Stimulated activated CD8-positive, alpha-beta memory T cell treated with anti-CD3 and anti-CD28 coated beads, Interleukin-4, amount 100 ng/mL, for 1 hour (primary cell): ENCODE results near the gene MAPK13.
A peak's percentile ranks its signal among the peaks of the same experiment; 100 is the strongest.
"Not testable (repeated sequence)": the region's sequence is repeated elsewhere in the genome, so short reads cannot be mapped to it uniquely, and the experiment has no call there.

Experiments
- DNase-seq, 2 donors: peaks; one replicate each; pipeline ENCODE4 v3.0.0-alpha.2; 2020; ENCODE audit warnings: low read depth in 2 of 2, low spot score in 1 of 2

The MAPK13 gene

GRCh38 chr6:36129941-36130666, at the start of gene MAPK13:
TSS of gene MAPK13 (plus strand) at chr6:36130513. CDS start at chr6:36130583, 70 bp downstream.
- no peak for DNase-seq

- no peak for DNase-seq
These were observed 48.0 kb upstream of the MAPK13 start for GRCh38 chr6:36082318-36082717.

GRCh38 chr6:36083446-36083845, 46.9 kb upstream of the MAPK13 start:
- DNase-seq, result no peak

- DNase-seq, result not testable (repeated sequence)
These were observed 42.1 kb upstream of the MAPK13 start for GRCh38 chr6:36088204-36088603.

GRCh38 chr6:36089048-36089447, 41.3 kb upstream of the MAPK13 start:
- no peak for DNase-seq

- DNase-seq, result no peak
These were observed 36.1 kb upstream of the MAPK13 start for GRCh38 chr6:36094238-36094637.

- DNase-seq, result peak; percentile 53 to 67
These were observed 35.4 kb upstream of the MAPK13 start for GRCh38 chr6:36094753-36095496.

GRCh38 chr6:36095497-36096391, 34.6 kb upstream of the MAPK13 start:
- no peak for DNase-seq

GRCh38 chr6:36098253-36098919, 31.9 kb upstream of the MAPK13 start:
- no peak for DNase-seq

GRCh38 chr6:36098920-36099647, 31.2 kb upstream of the MAPK13 start:
- DNase-seq, result no peak

GRCh38 chr6:36099869-36100483, 30.3 kb upstream of the MAPK13 start:
- no peak for DNase-seq

GRCh38 chr6:36101691-36102090, 28.6 kb upstream of the MAPK13 start:
- no peak for DNase-seq

- no peak for DNase-seq
These were observed 27.5 kb upstream of the MAPK13 start for GRCh38 chr6:36102853-36103252.

GRCh38 chr6:36104836-36105235, 25.5 kb upstream of the MAPK13 start:
- DNase-seq, result no peak

- DNase-seq, result no peak
These were observed 21.2 kb upstream of the MAPK13 start for GRCh38 chr6:36109092-36109491.

GRCh38 chr6:36110050-36110449, 20.3 kb upstream of the MAPK13 start:
- no peak for DNase-seq

- DNase-seq, result no peak
These were observed 19.4 kb upstream of the MAPK13 start for GRCh38 chr6:36110863-36111262.

- DNase-seq, result no peak
These were observed 18.8 kb upstream of the MAPK13 start for GRCh38 chr6:36111526-36111925.

GRCh38 chr6:36113049-36113448, 17.3 kb upstream of the MAPK13 start:
- no peak for DNase-seq

- DNase-seq, result no peak
These were observed 16.6 kb upstream of the MAPK13 start for GRCh38 chr6:36113703-36114102.
